K562 (cell line): ENCODE results near the gene HDAC6. TPM values are rescaled to one million over a fixed set of nuclear protein-coding genes. Genes with fewer than 3 reads are reported as not detected.

Experiments used
- ATAC-seq: fragments of 200-7000 bp; cut with Tn5 transposase; 3 replicates; pipeline ENCODE4 v1.9.1; 2020; ENCODE audit warnings: moderate library complexity
- BruUV-seq: library from RNA; stranded (reverse); fragments of 400-500 nt; replicated peaks from 2 replicates; lab custom pipeline; 2021; lab: Mats Ljungman, UMichigan
- CTCF ChIA-PET: fragments of 300-600 bp; formaldehyde crosslinking; extraction: SDS; loops from one replicate; lab custom pipeline; 2021; ENCODE audit warnings: low intra/inter-chr PET ratio; lab: Yijun Ruan, JAX
- POLR2A ChIA-PET: fragments of 300-600, 350-650 bp; sonication (Branson Sonifier 250); formaldehyde crosslinking; extraction: SDS; loops from one replicate; lab custom pipeline; 2021; ENCODE audit warnings: antibody characterized with exemption, inconsistent platforms; lab: Yijun Ruan, JAX
- DNase-seq, 4 experiments: peaks; one replicate each; pipeline versions ENCODE4 v3.0.0 to v3.0.0-alpha.2; 2011 to 2018; ENCODE audit warnings: low spot score in 3 of 4, mixed read lengths in 3 of 4; ENCODE audit errors: extremely low read depth in 1 of 4
- FAIRE-seq: peaks from 2 replicates; lab custom pipeline; 2011; peaks lifted over from hg19 to GRCh38; lab: Jason Lieb, UNC
- H2AFZ ChIP-seq: 2 replicates; pipeline ENCODE4 v1.6.0; 2011; ENCODE audit warnings: low read depth, low read length, control low read depth, inconsistent platforms
- H3K27ac ChIP-seq: fragments of 200-600 bp; 3 replicates; pipeline ENCODE4 v1.8.0; 2011; ENCODE audit warnings: low read depth, mild to moderate bottlenecking, control low read depth, inconsistent platforms, low read length, moderate library complexity, mixed read lengths; ENCODE audit errors: extremely low read depth
- H3K27me3 ChIP-seq, 2 experiments: fragments of 300-600 bp in 1 of 2; 2 replicates in 1 of 2; 3 replicates in 1 of 2; pipeline versions ENCODE4 v1.6.0 to v1.8.0; 2011; ENCODE audit warnings: inconsistent platforms in 2 of 2, low read length in 2 of 2, mild to moderate bottlenecking in 1 of 2, mixed read lengths in 1 of 2, moderate library complexity in 1 of 2; ENCODE audit not compliant: control insufficient read depth in 2 of 2, insufficient read depth in 2 of 2
- H3K36me3 ChIP-seq: fragments of 300-600 bp; 3 replicates; pipeline ENCODE4 v1.8.0; 2011; ENCODE audit warnings: mild to moderate bottlenecking, low read length, inconsistent platforms; ENCODE audit not compliant: control insufficient read depth, insufficient read depth
- H3K4me1 ChIP-seq, 2 experiments: fragments of 200-600 bp in 1 of 2; replicated peaks in 1 of 2; 2 replicates in 1 of 2; 3 replicates in 1 of 2; pipeline versions ENCODE4 v1.5.1 to v1.8.0; 2011; ENCODE audit warnings: inconsistent platforms in 2 of 2, low read length in 2 of 2, mild to moderate bottlenecking in 1 of 2, mixed read lengths in 1 of 2, moderate library complexity in 1 of 2; ENCODE audit not compliant: control insufficient read depth in 2 of 2, insufficient read depth in 2 of 2
- H3K4me2 ChIP-seq: 2 replicates; pipeline ENCODE4 v1.6.1; 2011; ENCODE audit warnings: low read length, control low read depth, inconsistent platforms, mixed read lengths; ENCODE audit not compliant: insufficient read depth
- H3K4me3 ChIP-seq: fragments of 200-600 bp; sonication (generic), shearing (Covaris generic); 2 replicates; pipeline ENCODE4 v1.5.1; 2016; ENCODE audit warnings: control low read depth, inconsistent platforms
- H3K79me2 ChIP-seq: fragments of 200-600 bp; 3 replicates; pipeline ENCODE4 v1.8.0; 2011; ENCODE audit warnings: low read length, inconsistent platforms; ENCODE audit not compliant: control insufficient read depth, insufficient read depth
- H3K9ac ChIP-seq, 2 experiments: 2 replicates each; pipeline versions ENCODE4 v1.6.0 to v1.6.1; 2011; ENCODE audit warnings: low read depth in 2 of 2, low read length in 2 of 2, control low read depth in 1 of 2, inconsistent platforms in 1 of 2, mild to moderate bottlenecking in 1 of 2, mixed read lengths in 1 of 2; ENCODE audit not compliant: insufficient read depth in 1 of 2
- H3K9me1 ChIP-seq: one replicate; pipeline ENCODE4 v1.6.0; 2011; ENCODE audit warnings: inconsistent platforms, mild to moderate bottlenecking, low read length, moderate library complexity; ENCODE audit not compliant: control insufficient read depth, insufficient read depth
- H3K9me3 ChIP-seq: replicated peaks from 2 replicates; pipeline ENCODE4 v1.5.1; 2011; ENCODE audit warnings: low read depth, low read length, inconsistent platforms; ENCODE audit not compliant: control insufficient read depth, insufficient read depth
- H4K20me1 ChIP-seq: replicated peaks from 2 replicates; pipeline ENCODE4 v1.6.1; 2011; ENCODE audit warnings: low read length, inconsistent platforms, mixed read lengths; ENCODE audit not compliant: control insufficient read depth, insufficient read depth
- BDP1 ChIP-seq: IDR thresholded peaks from 3 replicates; pipeline ENCODE4 v1.6.1; 2011; ENCODE audit not compliant: insufficient read length, insufficient read depth
- CC2D1A ChIP-seq: fragments of 450-650 bp; IDR thresholded peaks from 2 replicates; pipeline ENCODE4 v1.6.1; 2017; ENCODE audit warnings: mild to moderate bottlenecking
- CREBBP ChIP-seq: IDR thresholded peaks from one replicate; pipeline ENCODE4 v1.6.1; 2012; ENCODE audit warnings: low read depth, mild to moderate bottlenecking, control low read depth, inconsistent platforms, low read length
- ELF4 ChIP-seq: fragments of 450-650 bp; formaldehyde crosslinking; IDR thresholded peaks from 2 replicates; pipeline ENCODE4 v1.4.0; 2022; ENCODE audit warnings: missing genetic modification characterization
- EP400 ChIP-seq: fragments of 450-650 bp; IDR thresholded peaks from 2 replicates; pipeline ENCODE4 v1.6.1; 2017; ENCODE audit warnings: antibody characterized with exemption, mild to moderate bottlenecking, moderate library complexity
- HDAC6 ChIP-seq: IDR thresholded peaks from 2 replicates; pipeline ENCODE4 v1.6.1; 2012; ENCODE audit warnings: low read depth, mild to moderate bottlenecking, control low read depth, inconsistent platforms, low read length, moderate library complexity
- KHSRP ChIP-seq: fragments of 450-650 bp; IDR thresholded peaks from 2 replicates; pipeline ENCODE4 v1.6.1; 2017
- MAFF ChIP-seq: IDR thresholded peaks from 2 replicates; pipeline ENCODE4 v1.6.1; 2012; ENCODE audit warnings: low read length, improper control_type of control experiment
- MTA2 ChIP-seq: fragments of 450-650 bp; IDR thresholded peaks from 2 replicates; pipeline ENCODE4 v1.6.1; 2016; ENCODE audit warnings: low read depth
- MYNN ChIP-seq, 2 experiments: sonication (generic); formaldehyde crosslinking in 1 of 2; IDR thresholded peaks; 2 replicates each; pipeline versions ENCODE4 v1.5.0 to v1.6.1; 2016 to 2020; ENCODE audit warnings: antibody characterized with exemption in 1 of 2, missing genetic modification reagents in 1 of 2
- NFE2L1 ChIP-seq: fragments of 450-650 bp; IDR thresholded peaks from 2 replicates; pipeline ENCODE4 v1.6.1; 2016; ENCODE audit warnings: missing genetic modification characterization, low read depth, mild to moderate bottlenecking, missing compliant biosample characterization, moderate library complexity, borderline replicate concordance
- SMAD3 ChIP-seq: fragments of 450-650 bp; formaldehyde crosslinking; conservative IDR thresholded peaks from 2 replicates; pipeline ENCODE4 v1.4.0; 2020; ENCODE audit warnings: mild to moderate bottlenecking
- SRSF3 ChIP-seq: fragments of 200-400 bp; formaldehyde crosslinking; IDR thresholded peaks from 2 replicates; pipeline ENCODE4 v1.6.1; 2016; ENCODE audit warnings: mild to moderate bottlenecking, low read length, moderate library complexity; ENCODE audit not compliant: insufficient read depth
- SUPT5H ChIP-seq: fragments of 450-650 bp; IDR thresholded peaks from 2 replicates; pipeline ENCODE4 v1.6.1; 2016
- TEAD2 ChIP-seq: fragments of 450-650 bp; IDR thresholded peaks from 2 replicates; pipeline ENCODE4 v1.6.1; 2016; ENCODE audit warnings: missing genetic modification characterization, control low read depth, missing compliant biosample characterization
- THRAP3 ChIP-seq: fragments of 450-650 bp; IDR thresholded peaks from 2 replicates; pipeline ENCODE4 v1.6.1; 2016; ENCODE audit warnings: mild to moderate bottlenecking, inconsistent platforms, borderline replicate concordance
- ZFX ChIP-seq: sonication (generic); formaldehyde crosslinking; IDR thresholded peaks from 2 replicates; pipeline ENCODE4 v1.8.0; 2022; ENCODE audit warnings: mild to moderate bottlenecking, missing genetic modification reagents, moderate library complexity
- ZNF174 ChIP-seq: fragments of 250-450 bp; sonication (Bioruptor Pico); IDR thresholded peaks from 2 replicates; pipeline ENCODE4 v1.4.0; 2020; ENCODE audit warnings: mild to moderate bottlenecking
- ZSCAN29 ChIP-seq: fragments of 450-650 bp; IDR thresholded peaks from 2 replicates; pipeline ENCODE4 v1.6.1; 2017
- WGBS: fragments of 100-300 bp; shearing (Covaris generic); methylation state at CpG from one replicate; pipeline ENCODE4 v1.1.6; 2016; ENCODE audit warnings: low coverage, mixed read lengths; ENCODE audit not compliant: insufficient coverage; ENCODE audit errors: missing lambda C conversion rate; 5-methylcytosine and 5-hydroxymethylcytosine counted together
- in situ Hi-C: fragments of 300-500 bp; cut with MboI; formaldehyde crosslinking; loops from 4 replicates; pipeline ENCODE4 v1.15.0; 2018; ENCODE audit warnings: inconsistent platforms, mixed read lengths
- intact Hi-C: fragments of 100-400 bp; cut with micrococcal nuclease; formaldehyde crosslinking; loops from 2 replicates; pipeline ENCODE4 v1.14.2; 2022
- polyA plus RNA-seq, 8 experiments: library from polyadenylated mRNA; depleted of rRNA in 4 of 8; stranded (reverse) in 5 of 8; unstranded in 3 of 8; fragments of >200 nt; fragmentation: Nextera tagmentation in 2 of 8; fragmentation: Illumina TruSeq in 1 of 8; extraction: Ambion mirVana in 2 of 8; extraction: Trizol in 1 of 8; gene quantifications; 2 replicates each; pipeline versions ENCODE4 v1.2.1 to v1.2.3, GENCODE V29; 2011 to 2014; ENCODE audit warnings: inconsistent platforms in 1 of 8, missing spikeins in 1 of 8
- total RNA-seq, 7 experiments: library from RNA; depleted of rRNA in 6 of 7; stranded (reverse); fragments of >200 nt in 6 of 7; fragmentation: Illumina TruSeq in 2 of 7; extraction: Trizol in 2 of 7; gene quantifications; 2 replicates each; pipeline versions ENCODE4 v1.2.1 to v1.2.3, GENCODE V29; 2011 to 2021; ENCODE audit warnings: low replicate concordance in 1 of 7
- TF ChIP-seq, protein P1 (sequence below): fragments of 450-650 bp; formaldehyde crosslinking; IDR thresholded peaks from 2 replicates; pipeline ENCODE4 v1.4.0; 2022; ENCODE audit warnings: missing genetic modification characterization
- TF ChIP-seq, protein P2 (sequence below): conservative IDR thresholded peaks from 2 replicates; pipeline ENCODE4 v1.6.1; 2011; ENCODE audit warnings: low read depth, mild to moderate bottlenecking, low read length; ENCODE audit not compliant: control insufficient read depth

HDAC6 gene
- total and polyA plus RNA-seq, 9 of the 15 experiments (the other 6 are each of a cell fraction or from before 2014, with no cell fraction given), result 29.9 to 101 (median 71.2) TPM

DNA sequence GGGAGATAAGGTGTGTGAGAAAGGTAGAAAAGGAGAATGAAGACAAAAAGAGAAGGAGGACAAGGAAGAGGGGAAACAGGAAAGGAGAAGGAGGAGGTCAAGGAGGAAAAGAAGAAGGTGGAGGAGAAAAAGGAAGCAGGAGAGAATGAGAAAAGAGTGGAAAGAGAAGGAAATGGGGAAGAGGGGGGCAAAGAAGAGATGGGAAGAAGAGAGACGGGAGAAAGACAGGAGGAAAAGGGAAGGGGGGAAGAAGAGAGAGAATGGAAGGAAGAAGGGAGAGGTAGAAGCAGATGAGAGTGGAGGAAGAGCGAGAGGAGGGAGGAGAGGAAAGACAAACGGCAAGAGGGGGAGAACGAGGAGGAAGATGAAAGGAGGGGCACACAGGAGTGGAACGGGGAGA is 11.4 kb upstream of the HDAC6 start (continued):
- TF ChIP-seq MTA2 (0 out of 2 replicates have a peak, but pooled peaks have one; percentile 27), TEAD2 (tag) (no peak), ELF4 (CRISPR knock-in tag) (peak; percentile 74; the same call in 1 of the 2 replicates), SUPT5H (peak; percentile 52), SRSF3 (no peak), THRAP3 (peak; percentile 64; the same call in 1 of the 2 replicates)
- TF ChIP-seq, protein P1, sequence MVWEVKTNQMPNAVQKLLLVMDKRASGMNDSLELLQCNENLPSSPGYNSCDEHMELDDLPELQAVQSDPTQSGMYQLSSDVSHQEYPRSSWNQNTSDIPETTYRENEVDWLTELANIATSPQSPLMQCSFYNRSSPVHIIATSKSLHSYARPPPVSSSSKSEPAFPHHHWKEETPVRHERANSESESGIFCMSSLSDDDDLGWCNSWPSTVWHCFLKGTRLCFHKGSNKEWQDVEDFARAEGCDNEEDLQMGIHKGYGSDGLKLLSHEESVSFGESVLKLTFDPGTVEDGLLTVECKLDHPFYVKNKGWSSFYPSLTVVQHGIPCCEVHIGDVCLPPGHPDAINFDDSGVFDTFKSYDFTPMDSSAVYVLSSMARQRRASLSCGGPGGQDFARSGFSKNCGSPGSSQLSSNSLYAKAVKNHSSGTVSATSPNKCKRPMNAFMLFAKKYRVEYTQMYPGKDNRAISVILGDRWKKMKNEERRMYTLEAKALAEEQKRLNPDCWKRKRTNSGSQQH (CRISPR knock-in tag), result peak; percentile 80

DNA sequence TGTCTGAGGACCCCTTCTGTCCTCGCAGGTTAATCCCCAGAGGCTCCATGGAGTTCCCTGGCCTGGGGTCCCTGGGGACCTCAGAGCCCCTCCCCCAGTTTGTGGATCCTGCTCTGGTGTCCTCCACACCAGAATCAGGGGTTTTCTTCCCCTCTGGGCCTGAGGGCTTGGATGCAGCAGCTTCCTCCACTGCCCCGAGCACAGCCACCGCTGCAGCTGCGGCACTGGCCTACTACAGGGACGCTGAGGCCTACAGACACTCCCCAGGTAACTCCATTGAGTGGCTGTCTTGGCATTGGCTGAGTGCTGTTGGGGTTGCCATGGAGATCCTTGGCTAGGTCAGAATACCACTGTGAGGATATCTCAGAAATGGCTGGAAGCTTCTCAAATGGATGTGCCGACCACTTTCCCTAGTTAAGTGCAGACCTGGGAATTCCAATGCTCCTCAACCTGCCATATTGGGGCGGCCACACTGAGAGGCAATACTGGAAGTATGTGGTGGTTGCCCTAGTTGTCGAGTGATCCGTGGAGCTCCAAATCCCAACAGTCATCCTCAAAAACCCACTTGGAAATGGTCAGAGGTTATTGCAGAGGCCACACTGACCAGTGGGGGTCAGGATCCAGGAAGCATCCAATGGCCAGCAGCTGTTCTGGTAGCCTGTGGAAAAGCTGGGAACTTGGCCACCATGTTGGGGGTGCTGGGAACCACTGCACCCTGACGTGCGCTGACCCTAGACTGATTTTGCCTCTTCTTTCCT is 10.6 kb upstream of the HDAC6 start:
- 89% methylated on average over 10 of the region's 11 CpGs for WGBS
- in situ Hi-C loops, result no loop called here
- no peak for FAIRE-seq
- no peak for TF ChIP-seq CC2D1A
- no peak for TF ChIP-seq NFE2L1 (tag)
- TF ChIP-seq ZFX, result peak; percentile 62
- no peak for TF ChIP-seq HDAC6
- TF ChIP-seq MAFF, result no peak
- no peak for TF ChIP-seq SMAD3
- TF ChIP-seq BDP1, result no peak
- TF ChIP-seq CREBBP, result no peak
- no peak for TF ChIP-seq EP400
- no peak for TF ChIP-seq KHSRP
- TF ChIP-seq, protein P2, sequence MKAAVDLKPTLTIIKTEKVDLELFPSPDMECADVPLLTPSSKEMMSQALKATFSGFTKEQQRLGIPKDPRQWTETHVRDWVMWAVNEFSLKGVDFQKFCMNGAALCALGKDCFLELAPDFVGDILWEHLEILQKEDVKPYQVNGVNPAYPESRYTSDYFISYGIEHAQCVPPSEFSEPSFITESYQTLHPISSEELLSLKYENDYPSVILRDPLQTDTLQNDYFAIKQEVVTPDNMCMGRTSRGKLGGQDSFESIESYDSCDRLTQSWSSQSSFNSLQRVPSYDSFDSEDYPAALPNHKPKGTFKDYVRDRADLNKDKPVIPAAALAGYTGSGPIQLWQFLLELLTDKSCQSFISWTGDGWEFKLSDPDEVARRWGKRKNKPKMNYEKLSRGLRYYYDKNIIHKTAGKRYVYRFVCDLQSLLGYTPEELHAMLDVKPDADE, result no peak
- no peak for TF ChIP-seq ZSCAN29
- TF ChIP-seq MYNN (IDR thresholded peaks at IDR 0.05), result no peak
- TF ChIP-seq MYNN (CRISPR knock-in tag; IDR thresholded peaks at IDR 0.05), result no peak
- TF ChIP-seq ZNF174 (CRISPR knock-in tag), result no peak

More for the DNA sequence above, 10.6 kb upstream of the HDAC6 start:
- DNase-seq (peak in 1 of 4 experiments; percentile 20), ATAC-seq (no peak)
- BruUV-seq, result no TSS peak
- H3K4me3 ChIP-seq, result no peak overlapping the region; the same call in 1 of the 2 replicates
- CTCF ChIA-PET, result no interaction called here
- peaks cover 70% of the 10 kb centered on the region for H3K79me2 ChIP-seq
- no peaks in the 10 kb centered on the region for H3K9me1 ChIP-seq
- H3K9ac ChIP-seq, result peak overlapping the region in 1 of 2 experiments; percentile 80; a peak in 2 of 4 replicates
- H3K27me3 ChIP-seq, result no peaks in the 10 kb centered on the region
- intact Hi-C loops, result no loop called here
- peak overlapping the region; percentile 53 for H3K4me2 ChIP-seq
- POLR2A ChIA-PET, result interaction anchor here (0.6 to 1.2 kb wide), 2 partner anchors 8 to 1232 kb away, joined by 3 to 4 read pairs; no protein-coding TSS in a partner anchor
- no peaks in the 10 kb centered on the region for H3K9me3 ChIP-seq
- peaks cover 66% of the 10 kb centered on the region for H3K36me3 ChIP-seq
- peak overlapping the region; percentile 46; the same call in 1 of the 3 replicates for H3K27ac ChIP-seq
- H4K20me1 ChIP-seq, result peaks cover 4% of the 10 kb centered on the region; the same call in 1 of the 2 replicates
- peaks cover 50 to 64% of the 10 kb centered on the region in 2 experiments for H3K4me1 ChIP-seq
- no peak overlapping the region for H2AFZ ChIP-seq
